K562 (cell line): ENCODE results near the gene XYLB. TPM values are rescaled to one million over a fixed set of nuclear protein-coding genes. Genes with fewer than 3 reads are reported as not detected.

ENCODE experiments used
- ATAC-seq: fragments of 200-7000 bp; cut with Tn5 transposase; 3 replicates; pipeline ENCODE4 v1.9.1; 2020; ENCODE audit warnings: moderate library complexity
- BruUV-seq: library from RNA; stranded (reverse); fragments of 400-500 nt; replicated peaks from 2 replicates; lab custom pipeline; 2021; lab: Mats Ljungman, UMichigan
- CTCF ChIA-PET: fragments of 300-600 bp; formaldehyde crosslinking; extraction: SDS; loops from one replicate; lab custom pipeline; 2021; ENCODE audit warnings: low intra/inter-chr PET ratio; lab: Yijun Ruan, JAX
- POLR2A ChIA-PET: fragments of 300-600, 350-650 bp; sonication (Branson Sonifier 250); formaldehyde crosslinking; extraction: SDS; loops from one replicate; lab custom pipeline; 2021; ENCODE audit warnings: antibody characterized with exemption, inconsistent platforms; lab: Yijun Ruan, JAX
- DNase-seq, 4 experiments: peaks; one replicate each; pipeline versions ENCODE4 v3.0.0 to v3.0.0-alpha.2; 2011 to 2018; ENCODE audit warnings: low spot score in 3 of 4, mixed read lengths in 3 of 4; ENCODE audit errors: extremely low read depth in 1 of 4
- FAIRE-seq: peaks from 2 replicates; lab custom pipeline; 2011; peaks lifted over from hg19 to GRCh38; lab: Jason Lieb, UNC
- H2AFZ ChIP-seq: 2 replicates; pipeline ENCODE4 v1.6.0; 2011; ENCODE audit warnings: low read depth, low read length, control low read depth, inconsistent platforms
- H3K27ac ChIP-seq: fragments of 200-600 bp; 3 replicates; pipeline ENCODE4 v1.8.0; 2011; ENCODE audit warnings: low read depth, mild to moderate bottlenecking, control low read depth, inconsistent platforms, low read length, moderate library complexity, mixed read lengths; ENCODE audit errors: extremely low read depth
- H3K27me3 ChIP-seq, 2 experiments: fragments of 300-600 bp in 1 of 2; 2 replicates in 1 of 2; 3 replicates in 1 of 2; pipeline versions ENCODE4 v1.6.0 to v1.8.0; 2011; ENCODE audit warnings: inconsistent platforms in 2 of 2, low read length in 2 of 2, mild to moderate bottlenecking in 1 of 2, mixed read lengths in 1 of 2, moderate library complexity in 1 of 2; ENCODE audit not compliant: control insufficient read depth in 2 of 2, insufficient read depth in 2 of 2
- H3K36me3 ChIP-seq: fragments of 300-600 bp; 3 replicates; pipeline ENCODE4 v1.8.0; 2011; ENCODE audit warnings: mild to moderate bottlenecking, low read length, inconsistent platforms; ENCODE audit not compliant: control insufficient read depth, insufficient read depth
- H3K4me1 ChIP-seq, 2 experiments: fragments of 200-600 bp in 1 of 2; replicated peaks in 1 of 2; 2 replicates in 1 of 2; 3 replicates in 1 of 2; pipeline versions ENCODE4 v1.5.1 to v1.8.0; 2011; ENCODE audit warnings: inconsistent platforms in 2 of 2, low read length in 2 of 2, mild to moderate bottlenecking in 1 of 2, mixed read lengths in 1 of 2, moderate library complexity in 1 of 2; ENCODE audit not compliant: control insufficient read depth in 2 of 2, insufficient read depth in 2 of 2
- H3K4me2 ChIP-seq: 2 replicates; pipeline ENCODE4 v1.6.1; 2011; ENCODE audit warnings: low read length, control low read depth, inconsistent platforms, mixed read lengths; ENCODE audit not compliant: insufficient read depth
- H3K4me3 ChIP-seq: fragments of 200-600 bp; sonication (generic), shearing (Covaris generic); 2 replicates; pipeline ENCODE4 v1.5.1; 2016; ENCODE audit warnings: control low read depth, inconsistent platforms
- H3K79me2 ChIP-seq: fragments of 200-600 bp; 3 replicates; pipeline ENCODE4 v1.8.0; 2011; ENCODE audit warnings: low read length, inconsistent platforms; ENCODE audit not compliant: control insufficient read depth, insufficient read depth
- H3K9ac ChIP-seq, 2 experiments: 2 replicates each; pipeline versions ENCODE4 v1.6.0 to v1.6.1; 2011; ENCODE audit warnings: low read depth in 2 of 2, low read length in 2 of 2, control low read depth in 1 of 2, inconsistent platforms in 1 of 2, mild to moderate bottlenecking in 1 of 2, mixed read lengths in 1 of 2; ENCODE audit not compliant: insufficient read depth in 1 of 2
- H3K9me1 ChIP-seq: one replicate; pipeline ENCODE4 v1.6.0; 2011; ENCODE audit warnings: inconsistent platforms, mild to moderate bottlenecking, low read length, moderate library complexity; ENCODE audit not compliant: control insufficient read depth, insufficient read depth
- H3K9me3 ChIP-seq: replicated peaks from 2 replicates; pipeline ENCODE4 v1.5.1; 2011; ENCODE audit warnings: low read depth, low read length, inconsistent platforms; ENCODE audit not compliant: control insufficient read depth, insufficient read depth
- H4K20me1 ChIP-seq: replicated peaks from 2 replicates; pipeline ENCODE4 v1.6.1; 2011; ENCODE audit warnings: low read length, inconsistent platforms, mixed read lengths; ENCODE audit not compliant: control insufficient read depth, insufficient read depth
- CCNT2 ChIP-seq: IDR thresholded peaks from 2 replicates; pipeline ENCODE4 v1.6.1; 2011; ENCODE audit warnings: borderline replicate concordance, low read depth, mild to moderate bottlenecking, moderate library complexity, mixed read lengths, low read length; ENCODE audit not compliant: insufficient read length; ENCODE audit errors: extremely low read depth
- ESRRB ChIP-seq: fragments of 250-450 bp; sonication (Bioruptor Pico); IDR thresholded peaks from 2 replicates; pipeline ENCODE4 v1.5.0; 2020; ENCODE audit warnings: mild to moderate bottlenecking, moderate library complexity, borderline replicate concordance
- FUS ChIP-seq: fragments of 200-400 bp; formaldehyde crosslinking; optimal IDR thresholded peaks from 2 replicates; pipeline ENCODE3; 2017; ENCODE audit warnings: low read depth, low read length
- KAT7 ChIP-seq: sonication (generic); formaldehyde crosslinking; IDR thresholded peaks from 2 replicates; pipeline ENCODE4 v1.8.0; 2022; ENCODE audit warnings: missing genetic modification reagents, mild to moderate bottlenecking, borderline replicate concordance
- MYC ChIP-seq, 2 experiments: fragments of 250-450 bp in 1 of 2; sonication (Bioruptor Pico) in 1 of 2; IDR thresholded peaks; 2 replicates each; pipeline versions ENCODE4 v1.5.1 to v1.6.1; 2012 to 2021; ENCODE audit warnings: low read depth in 2 of 2, borderline replicate concordance in 1 of 2, improper control_type of control experiment in 1 of 2, low read length in 1 of 2, mild to moderate bottlenecking in 1 of 2, moderate library complexity in 1 of 2
- PCBP1 ChIP-seq: fragments of 200-400 bp; formaldehyde crosslinking; IDR thresholded peaks from 2 replicates; pipeline ENCODE4 v1.6.1; 2018; ENCODE audit warnings: mild to moderate bottlenecking, low read depth, low read length; ENCODE audit not compliant: poor library complexity, severe bottlenecking
- PKNOX1 ChIP-seq: fragments of 450-650 bp; IDR thresholded peaks from 2 replicates; pipeline ENCODE4 v1.6.1; 2016
- POLR2H ChIP-seq: IDR thresholded peaks from 2 replicates; pipeline ENCODE4 v1.6.1; 2016; ENCODE audit warnings: missing genetic modification characterization, low read depth, mild to moderate bottlenecking, control low read depth, missing compliant biosample characterization, moderate library complexity
- PURB ChIP-seq: sonication (generic); formaldehyde crosslinking; IDR thresholded peaks from 2 replicates; pipeline ENCODE4 v1.9.0; 2021; ENCODE audit warnings: low read depth, mild to moderate bottlenecking, missing genetic modification reagents
- ZNF165 ChIP-seq: fragments of 250-450 bp; sonication (Bioruptor Pico); IDR thresholded peaks from 2 replicates; pipeline ENCODE4 v1.4.0; 2020; ENCODE audit warnings: borderline replicate concordance
- ZNF431 ChIP-seq: sonication (generic); formaldehyde crosslinking; IDR thresholded peaks from 2 replicates; pipeline ENCODE4 v1.8.0; 2022; ENCODE audit warnings: mild to moderate bottlenecking, missing genetic modification reagents
- ZNF57 ChIP-seq: fragments of 450-650 bp; formaldehyde crosslinking; IDR thresholded peaks from 2 replicates; pipeline ENCODE4 v1.4.0; 2020; ENCODE audit warnings: mild to moderate bottlenecking, moderate library complexity
- ZNF699 ChIP-seq: fragments of 250-450 bp; sonication (Bioruptor Pico); IDR thresholded peaks from 2 replicates; pipeline ENCODE4 v1.8.0; 2021; ENCODE audit warnings: mild to moderate bottlenecking, moderate library complexity; ENCODE audit not compliant: insufficient replicate concordance
- WGBS: fragments of 100-300 bp; shearing (Covaris generic); methylation state at CpG from one replicate; pipeline ENCODE4 v1.1.6; 2016; ENCODE audit warnings: low coverage, mixed read lengths; ENCODE audit not compliant: insufficient coverage; ENCODE audit errors: missing lambda C conversion rate; 5-methylcytosine and 5-hydroxymethylcytosine counted together
- in situ Hi-C: fragments of 300-500 bp; cut with MboI; formaldehyde crosslinking; loops from 4 replicates; pipeline ENCODE4 v1.15.0; 2018; ENCODE audit warnings: inconsistent platforms, mixed read lengths
- intact Hi-C: fragments of 100-400 bp; cut with micrococcal nuclease; formaldehyde crosslinking; loops from 2 replicates; pipeline ENCODE4 v1.14.2; 2022
- polyA plus RNA-seq, 8 experiments: library from polyadenylated mRNA; depleted of rRNA in 4 of 8; stranded (reverse) in 5 of 8; unstranded in 3 of 8; fragments of >200 nt; fragmentation: Nextera tagmentation in 2 of 8; fragmentation: Illumina TruSeq in 1 of 8; extraction: Ambion mirVana in 2 of 8; extraction: Trizol in 1 of 8; gene quantifications; 2 replicates each; pipeline versions ENCODE4 v1.2.1 to v1.2.3, GENCODE V29; 2011 to 2014; ENCODE audit warnings: inconsistent platforms in 1 of 8, missing spikeins in 1 of 8
- total RNA-seq, 7 experiments: library from RNA; depleted of rRNA in 6 of 7; stranded (reverse); fragments of >200 nt in 6 of 7; fragmentation: Illumina TruSeq in 2 of 7; extraction: Trizol in 2 of 7; gene quantifications; 2 replicates each; pipeline versions ENCODE4 v1.2.1 to v1.2.3, GENCODE V29; 2011 to 2021; ENCODE audit warnings: low replicate concordance in 1 of 7
- TF ChIP-seq, protein P1 (sequence below): sonication (generic); formaldehyde crosslinking; IDR thresholded peaks from 2 replicates; pipeline ENCODE4 v1.8.1; 2023; ENCODE audit warnings: mild to moderate bottlenecking, missing genetic modification reagents

XYLB gene
- total and polyA plus RNA-seq, 9 of the 15 experiments (the other 6 are each of a cell fraction or from before 2014, with no cell fraction given), result 4.0 to 20.2 (median 13.2) TPM

DNA sequence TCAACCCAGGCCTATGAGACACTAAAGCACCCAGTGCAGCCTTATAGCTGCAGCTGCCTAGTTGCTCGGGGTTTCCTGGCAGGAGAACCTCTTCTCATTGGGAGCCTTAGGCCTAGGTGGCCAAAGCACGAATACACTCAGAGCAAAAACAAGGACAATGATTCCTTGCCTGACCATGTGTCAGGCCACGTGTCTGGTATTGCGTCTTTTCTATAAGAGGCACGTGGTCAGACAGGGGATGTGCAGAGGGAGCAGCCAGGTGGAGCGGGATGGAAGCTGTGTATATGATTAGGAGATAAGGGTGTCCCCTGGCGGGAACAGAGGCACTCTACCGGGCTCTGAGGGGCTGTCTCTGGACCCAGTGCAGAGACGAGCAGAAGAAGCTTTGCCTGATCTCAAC, 38.1 kb upstream of the XYLB start (continued):
- TF ChIP-seq ZNF431 (CRISPR knock-in tag) (no peak), ZNF57 (CRISPR knock-in tag) (no peak)
- TF ChIP-seq, all 486 proteins: peak for 6

- ChIA-PET CTCF (no interaction called here), POLR2A (interaction anchor here (1.1 kb wide), 1 partner anchor 23 kb away, joined by 5 read pairs; no protein-coding TSS in a partner anchor)
- Histone ChIP-seq H3K9me3 (no peaks in the 10 kb centered on the region), H3K36me3 (no peaks in the 10 kb centered on the region), H3K4me1 (peaks cover 0 to 10% of the 10 kb centered on the region in 2 experiments; a peak in 2 of 5 replicates), H4K20me1 (no peaks in the 10 kb centered on the region), H3K9ac (no peak overlapping the region), H3K27ac (no peak overlapping the region), H3K79me2 (no peaks in the 10 kb centered on the region), H3K4me3 (no peak overlapping the region), H2AFZ (no peak overlapping the region), H3K4me2 (no peak overlapping the region), H3K27me3 (peaks cover 30 to 88% of the 10 kb centered on the region in 2 experiments), H3K9me1 (no peaks in the 10 kb centered on the region)
- no peak for DNase-seq
- intact Hi-C loops, result no loop called here
- FAIRE-seq, result no peak
- TF ChIP-seq CCNT2, result no peak
- no peak for TF ChIP-seq PKNOX1
- no peak for TF ChIP-seq KAT7
- TF ChIP-seq ZNF165, result no peak
- no peak for TF ChIP-seq MYC (IDR thresholded peaks at IDR 0.05; ENCODE audit: low read depth, low read length)
- TF ChIP-seq MYC (CRISPR knock-in tag; IDR thresholded peaks at IDR 0.05; ENCODE audit: borderline replicate concordance, low read depth), result no peak
- TF ChIP-seq PURB (CRISPR knock-in tag), result no peak
- no peak for TF ChIP-seq ZNF699 (CRISPR knock-in tag)
- TF ChIP-seq FUS, result no peak
- TF ChIP-seq, protein P1, sequence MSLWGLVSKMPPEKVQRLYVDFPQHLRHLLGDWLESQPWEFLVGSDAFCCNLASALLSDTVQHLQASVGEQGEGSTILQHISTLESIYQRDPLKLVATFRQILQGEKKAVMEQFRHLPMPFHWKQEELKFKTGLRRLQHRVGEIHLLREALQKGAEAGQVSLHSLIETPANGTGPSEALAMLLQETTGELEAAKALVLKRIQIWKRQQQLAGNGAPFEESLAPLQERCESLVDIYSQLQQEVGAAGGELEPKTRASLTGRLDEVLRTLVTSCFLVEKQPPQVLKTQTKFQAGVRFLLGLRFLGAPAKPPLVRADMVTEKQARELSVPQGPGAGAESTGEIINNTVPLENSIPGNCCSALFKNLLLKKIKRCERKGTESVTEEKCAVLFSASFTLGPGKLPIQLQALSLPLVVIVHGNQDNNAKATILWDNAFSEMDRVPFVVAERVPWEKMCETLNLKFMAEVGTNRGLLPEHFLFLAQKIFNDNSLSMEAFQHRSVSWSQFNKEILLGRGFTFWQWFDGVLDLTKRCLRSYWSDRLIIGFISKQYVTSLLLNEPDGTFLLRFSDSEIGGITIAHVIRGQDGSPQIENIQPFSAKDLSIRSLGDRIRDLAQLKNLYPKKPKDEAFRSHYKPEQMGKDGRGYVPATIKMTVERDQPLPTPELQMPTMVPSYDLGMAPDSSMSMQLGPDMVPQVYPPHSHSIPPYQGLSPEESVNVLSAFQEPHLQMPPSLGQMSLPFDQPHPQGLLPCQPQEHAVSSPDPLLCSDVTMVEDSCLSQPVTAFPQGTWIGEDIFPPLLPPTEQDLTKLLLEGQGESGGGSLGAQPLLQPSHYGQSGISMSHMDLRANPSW, result no peak
- TF ChIP-seq PCBP1, result no peak
- no peak for TF ChIP-seq POLR2H (tag)
- TF ChIP-seq ESRRB (CRISPR knock-in tag), result no peak
- in situ Hi-C loops, result no loop called here
- 5% methylated on average over 1 of the region's 1 CpG for WGBS
- BruUV-seq, result no TSS peak
- no peak for ATAC-seq
Observed at GRCh38 chr3:38311476-38311875, 35.1 kb upstream of the XYLB start.
